Measurements from ENCODE around the gene HIRA.

DNA sequence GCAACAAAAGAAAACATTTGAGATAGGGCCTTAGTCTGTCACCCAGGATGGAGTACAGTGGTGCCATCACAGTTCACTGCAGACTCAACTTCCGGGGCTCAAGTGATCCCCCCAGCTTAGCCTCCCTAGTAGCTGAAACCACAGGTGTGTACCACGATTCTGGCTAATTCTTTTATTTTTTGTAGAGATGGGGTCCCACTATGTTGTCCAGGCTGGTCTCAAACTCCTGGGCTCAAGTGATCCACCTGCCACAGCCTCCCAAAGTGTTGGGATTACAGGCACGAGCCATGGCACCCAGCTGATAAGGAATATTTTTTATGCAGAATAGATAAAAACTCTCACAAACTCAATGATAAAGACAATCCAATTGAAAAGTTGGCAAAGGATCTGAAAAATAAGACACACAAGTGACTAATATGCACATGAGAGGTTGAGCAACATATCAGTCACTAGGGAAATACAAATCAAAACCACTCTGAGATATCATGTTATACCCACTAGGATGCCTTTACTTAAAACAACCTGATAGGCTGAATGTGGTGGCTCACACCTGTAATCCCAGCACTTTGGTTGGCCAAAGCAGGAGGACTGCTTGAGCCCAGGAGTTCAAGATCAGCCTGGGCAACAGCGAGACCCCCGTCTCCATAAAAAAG is 106.1 kb downstream of the HIRA start:
- TF ChIP-seq EZH2 (IDR thresholded peaks at IDR 0.05; ENCODE audit: insufficient read depth, poor library complexity, severe bottlenecking) (no peak), EZH2phosphoT487 (IDR thresholded peaks at IDR 0.05; ENCODE audit: insufficient read depth, low read depth) (no peak)
